ENCODE measurements around the gene ZMYND8.
"Not testable (repeated sequence)": the region's sequence is repeated elsewhere in the genome, so short reads cannot be mapped to it uniquely, and the experiment has no call there.

The ZMYND8 gene

GRCh38 chr20:47201074-47201730, 155.3 kb downstream of the ZMYND8 start:
- no peak for DNase-seq

- no peak for DNase-seq
Measured at GRCh38 chr20:47198996-47199552, 157.4 kb downstream of the ZMYND8 start.

GRCh38 chr20:47198254-47198671, 158.2 kb downstream of the ZMYND8 start:
- DNase-seq, result no peak

GRCh38 chr20:47196091-47197081, 160.1 kb downstream of the ZMYND8 start:
- peak; percentile 72 for DNase-seq

- no peak for DNase-seq
Measured at GRCh38 chr20:47195573-47195972, 160.9 kb downstream of the ZMYND8 start.

GRCh38 chr20:47191956-47192355, 164.5 kb downstream of the ZMYND8 start:
- DNase-seq, result no peak

GRCh38 chr20:47191074-47191673, 165.3 kb downstream of the ZMYND8 start:
- DNase-seq, result no peak

GRCh38 chr20:47189060-47189459, 167.4 kb downstream of the ZMYND8 start:
- DNase-seq, result no peak

- DNase-seq, result no peak
Measured at GRCh38 chr20:47188540-47188939, 168.0 kb downstream of the ZMYND8 start.

GRCh38 chr20:47187450-47188195, 168.9 kb downstream of the ZMYND8 start:
- DNase-seq, result no peak

GRCh38 chr20:47183367-47183766, 173.1 kb downstream of the ZMYND8 start:
- DNase-seq, result no peak

GRCh38 chr20:47181056-47181862, 175.2 kb downstream of the ZMYND8 start:
- DNase-seq, result peak; percentile 4

GRCh38 chr20:47179267-47179666, 177.2 kb downstream of the ZMYND8 start:
- no peak for DNase-seq

GRCh38 chr20:47178851-47179250, 177.6 kb downstream of the ZMYND8 start:
- no peak for DNase-seq

- DNase-seq, result no peak
Measured at GRCh38 chr20:47178277-47178676, 178.2 kb downstream of the ZMYND8 start.

- DNase-seq, result not testable (repeated sequence)
Measured at GRCh38 chr20:47176217-47176616, 180.3 kb downstream of the ZMYND8 start.

GRCh38 chr20:47175493-47175892, 181.0 kb downstream of the ZMYND8 start:
- no peak for DNase-seq

- DNase-seq, result no peak
Measured at GRCh38 chr20:47174456-47175243, 181.8 kb downstream of the ZMYND8 start.

GRCh38 chr20:47173596-47174216, 182.8 kb downstream of the ZMYND8 start:
- DNase-seq, result no peak

- no peak for DNase-seq
Measured at GRCh38 chr20:47172579-47172978, 183.9 kb downstream of the ZMYND8 start.

Measured in NCI-H146 (cell line).